DND-41 (cell line): ENCODE data around the gene PIGQ.

Experiments
- EZH2 ChIP-seq: IDR thresholded peaks from 3 replicates; pipeline ENCODE4 v1.6.1; 2012; ENCODE audit warnings: borderline replicate concordance, low read depth, mild to moderate bottlenecking, moderate library complexity, low read length, inconsistent platforms; ENCODE audit not compliant: severe bottlenecking
- TF ChIP-seq, protein P1 (sequence below): IDR thresholded peaks from 2 replicates; pipeline ENCODE4 v1.5.1; 2012; ENCODE audit warnings: borderline replicate concordance, low read length, moderate library complexity, mild to moderate bottlenecking; ENCODE audit not compliant: poor library complexity, severe bottlenecking; ENCODE audit errors: extremely low read depth

DNA sequence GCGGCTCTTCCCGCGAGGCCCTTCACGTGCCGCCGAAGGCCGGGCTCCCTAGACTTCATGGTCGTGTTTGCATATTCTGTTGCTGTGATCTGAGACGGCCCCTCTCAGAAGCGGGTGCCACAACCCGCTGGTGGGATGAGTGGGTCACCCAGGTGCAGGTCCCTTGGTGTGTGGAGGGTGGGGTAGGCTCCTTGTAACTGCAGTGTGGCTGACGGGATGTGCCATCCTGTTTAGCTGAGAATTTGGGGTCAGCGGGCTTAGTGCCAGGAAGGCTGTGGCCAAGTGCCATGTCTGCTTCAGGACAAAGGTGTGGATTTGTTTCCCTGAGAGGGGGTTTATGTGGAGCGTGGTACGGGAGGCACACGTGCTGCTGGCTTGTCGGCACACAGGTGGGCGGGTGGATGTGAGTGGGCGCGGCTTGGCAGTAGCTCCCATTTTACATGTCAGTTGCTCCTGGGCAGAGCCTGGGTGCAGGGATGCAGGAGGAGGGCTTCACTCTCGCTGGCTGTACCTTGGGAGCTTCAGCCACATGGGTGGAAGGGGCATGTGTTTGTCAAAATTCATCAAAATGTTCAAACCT lies 51.8 kb downstream of the PIGQ start:
- TF ChIP-seq, protein P1, sequence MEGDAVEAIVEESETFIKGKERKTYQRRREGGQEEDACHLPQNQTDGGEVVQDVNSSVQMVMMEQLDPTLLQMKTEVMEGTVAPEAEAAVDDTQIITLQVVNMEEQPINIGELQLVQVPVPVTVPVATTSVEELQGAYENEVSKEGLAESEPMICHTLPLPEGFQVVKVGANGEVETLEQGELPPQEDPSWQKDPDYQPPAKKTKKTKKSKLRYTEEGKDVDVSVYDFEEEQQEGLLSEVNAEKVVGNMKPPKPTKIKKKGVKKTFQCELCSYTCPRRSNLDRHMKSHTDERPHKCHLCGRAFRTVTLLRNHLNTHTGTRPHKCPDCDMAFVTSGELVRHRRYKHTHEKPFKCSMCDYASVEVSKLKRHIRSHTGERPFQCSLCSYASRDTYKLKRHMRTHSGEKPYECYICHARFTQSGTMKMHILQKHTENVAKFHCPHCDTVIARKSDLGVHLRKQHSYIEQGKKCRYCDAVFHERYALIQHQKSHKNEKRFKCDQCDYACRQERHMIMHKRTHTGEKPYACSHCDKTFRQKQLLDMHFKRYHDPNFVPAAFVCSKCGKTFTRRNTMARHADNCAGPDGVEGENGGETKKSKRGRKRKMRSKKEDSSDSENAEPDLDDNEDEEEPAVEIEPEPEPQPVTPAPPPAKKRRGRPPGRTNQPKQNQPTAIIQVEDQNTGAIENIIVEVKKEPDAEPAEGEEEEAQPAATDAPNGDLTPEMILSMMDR = no peak
- no peak for TF ChIP-seq EZH2
